ENCODE data around the gene TMC8. TPM values are rescaled to one million over a fixed set of nuclear protein-coding genes. Genes with fewer than 3 reads are reported as not detected.
"Not testable (repeated sequence)": the region's sequence is repeated elsewhere in the genome, so short reads cannot be mapped to it uniquely, and the experiment has no call there.

Gene TMC8, protein sequence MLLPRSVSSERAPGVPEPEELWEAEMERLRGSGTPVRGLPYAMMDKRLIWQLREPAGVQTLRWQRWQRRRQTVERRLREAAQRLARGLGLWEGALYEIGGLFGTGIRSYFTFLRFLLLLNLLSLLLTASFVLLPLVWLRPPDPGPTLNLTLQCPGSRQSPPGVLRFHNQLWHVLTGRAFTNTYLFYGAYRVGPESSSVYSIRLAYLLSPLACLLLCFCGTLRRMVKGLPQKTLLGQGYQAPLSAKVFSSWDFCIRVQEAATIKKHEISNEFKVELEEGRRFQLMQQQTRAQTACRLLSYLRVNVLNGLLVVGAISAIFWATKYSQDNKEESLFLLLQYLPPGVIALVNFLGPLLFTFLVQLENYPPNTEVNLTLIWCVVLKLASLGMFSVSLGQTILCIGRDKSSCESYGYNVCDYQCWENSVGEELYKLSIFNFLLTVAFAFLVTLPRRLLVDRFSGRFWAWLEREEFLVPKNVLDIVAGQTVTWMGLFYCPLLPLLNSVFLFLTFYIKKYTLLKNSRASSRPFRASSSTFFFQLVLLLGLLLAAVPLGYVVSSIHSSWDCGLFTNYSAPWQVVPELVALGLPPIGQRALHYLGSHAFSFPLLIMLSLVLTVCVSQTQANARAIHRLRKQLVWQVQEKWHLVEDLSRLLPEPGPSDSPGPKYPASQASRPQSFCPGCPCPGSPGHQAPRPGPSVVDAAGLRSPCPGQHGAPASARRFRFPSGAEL
- 10 to 100 TPM in 3 of 4 donors, 1 to 10 TPM in 1; 10.0 to 66.8 (median 22.5) TPM for total RNA-seq

DNA sequence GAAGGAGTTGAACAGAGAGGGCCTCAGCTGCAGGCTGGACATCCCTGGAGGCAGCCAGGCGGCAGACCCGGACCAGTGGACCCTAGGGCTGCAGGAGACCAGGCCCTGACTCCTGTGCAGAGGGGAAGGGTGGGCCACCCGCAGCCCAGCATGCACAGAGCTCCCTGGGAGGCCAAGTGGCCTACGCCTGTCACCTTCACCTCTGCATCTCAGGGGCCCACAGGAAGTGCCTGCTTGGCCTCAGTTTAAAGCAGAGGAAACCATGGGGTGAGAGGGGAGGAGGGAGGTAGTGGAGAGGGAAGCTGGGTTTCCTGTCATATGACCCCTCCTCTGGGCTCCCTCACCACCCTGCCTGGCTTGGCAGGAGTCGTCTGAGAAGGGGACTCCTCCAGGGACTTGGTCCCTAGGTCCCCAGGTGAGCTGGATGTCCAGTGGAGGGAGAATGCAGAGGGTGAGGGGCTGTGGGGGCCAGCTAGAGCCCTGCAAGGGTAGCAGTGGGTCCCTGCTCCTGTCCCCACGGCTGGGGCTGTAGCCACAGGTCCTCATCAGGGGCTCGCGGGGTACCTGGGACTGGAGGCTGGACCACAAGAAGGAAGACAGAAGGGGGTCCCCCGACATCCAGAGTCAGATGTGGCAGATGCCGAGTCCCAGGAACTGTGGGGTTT, at the start of gene TMC8:
TMC8 (plus strand) TSS at position 335 of the 665 bp plus-strand sequence. CDS start 818 bp downstream, outside the sequence.
- peaks cover 7 to 62% (median 51%) of the 10 kb centered on the region in 4 donors for H3K4me1 ChIP-seq
- DNase-seq = peak in 2 of 3 donors; percentile 91 to 93
- TF ChIP-seq POLR2A (IDR thresholded peaks at IDR 0.05) = peak in 1 of 2 donors; percentile 26
- TF ChIP-seq, protein P1, sequence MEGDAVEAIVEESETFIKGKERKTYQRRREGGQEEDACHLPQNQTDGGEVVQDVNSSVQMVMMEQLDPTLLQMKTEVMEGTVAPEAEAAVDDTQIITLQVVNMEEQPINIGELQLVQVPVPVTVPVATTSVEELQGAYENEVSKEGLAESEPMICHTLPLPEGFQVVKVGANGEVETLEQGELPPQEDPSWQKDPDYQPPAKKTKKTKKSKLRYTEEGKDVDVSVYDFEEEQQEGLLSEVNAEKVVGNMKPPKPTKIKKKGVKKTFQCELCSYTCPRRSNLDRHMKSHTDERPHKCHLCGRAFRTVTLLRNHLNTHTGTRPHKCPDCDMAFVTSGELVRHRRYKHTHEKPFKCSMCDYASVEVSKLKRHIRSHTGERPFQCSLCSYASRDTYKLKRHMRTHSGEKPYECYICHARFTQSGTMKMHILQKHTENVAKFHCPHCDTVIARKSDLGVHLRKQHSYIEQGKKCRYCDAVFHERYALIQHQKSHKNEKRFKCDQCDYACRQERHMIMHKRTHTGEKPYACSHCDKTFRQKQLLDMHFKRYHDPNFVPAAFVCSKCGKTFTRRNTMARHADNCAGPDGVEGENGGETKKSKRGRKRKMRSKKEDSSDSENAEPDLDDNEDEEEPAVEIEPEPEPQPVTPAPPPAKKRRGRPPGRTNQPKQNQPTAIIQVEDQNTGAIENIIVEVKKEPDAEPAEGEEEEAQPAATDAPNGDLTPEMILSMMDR (IDR thresholded peaks at IDR 0.05) = no peak
- peak within 1 kb of the TSS; percentile 46 to 97 (median 50) for H3K4me3 ChIP-seq
- peaks cover 0 to 7% (median 0%) of the 10 kb centered on the region in 3 donors for H3K36me3 ChIP-seq
- no peaks in the 10 kb centered on the region for H3K9me3 ChIP-seq
- H3K27me3 ChIP-seq = no peaks in the 10 kb centered on the region
- peak within 1 kb of the TSS; percentile 84 to 99 (median 90) for H3K27ac ChIP-seq

DNA sequence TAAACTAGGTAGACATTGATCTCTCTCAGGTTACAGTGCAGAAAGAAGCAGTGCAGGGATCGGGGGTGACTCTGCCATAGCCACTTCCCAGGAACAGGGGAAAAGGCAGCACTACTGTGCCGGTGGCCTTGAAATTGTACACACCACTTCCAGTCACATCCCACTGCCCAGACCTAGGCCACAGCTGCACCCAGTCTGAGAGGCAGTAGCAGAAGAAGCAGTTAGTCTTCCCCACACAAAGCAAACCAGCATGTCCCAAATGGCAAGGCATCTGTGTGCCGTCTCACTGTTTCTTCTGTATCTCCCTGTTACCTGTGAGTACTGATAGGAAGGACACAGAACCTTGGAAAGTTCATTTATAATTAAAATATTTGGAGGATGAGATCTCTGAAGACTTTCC, 49.0 kb upstream of the TMC8 start:
- Histone ChIP-seq H3K27me3 (no peaks in the 10 kb centered on the region), H3K36me3 (peaks cover 0 to 66% (median 0%) of the 10 kb centered on the region in 3 donors), H3K9me3 (no peaks in the 10 kb centered on the region), H3K4me1 (no peaks in the 10 kb centered on the region), H3K4me3 (no peak overlapping the region), H3K27ac (no peak overlapping the region)
- no peak for DNase-seq
- TF ChIP-seq, protein P1 (IDR thresholded peaks at IDR 0.05) = no peak
- no peak for TF ChIP-seq POLR2A (IDR thresholded peaks at IDR 0.05)

DNA sequence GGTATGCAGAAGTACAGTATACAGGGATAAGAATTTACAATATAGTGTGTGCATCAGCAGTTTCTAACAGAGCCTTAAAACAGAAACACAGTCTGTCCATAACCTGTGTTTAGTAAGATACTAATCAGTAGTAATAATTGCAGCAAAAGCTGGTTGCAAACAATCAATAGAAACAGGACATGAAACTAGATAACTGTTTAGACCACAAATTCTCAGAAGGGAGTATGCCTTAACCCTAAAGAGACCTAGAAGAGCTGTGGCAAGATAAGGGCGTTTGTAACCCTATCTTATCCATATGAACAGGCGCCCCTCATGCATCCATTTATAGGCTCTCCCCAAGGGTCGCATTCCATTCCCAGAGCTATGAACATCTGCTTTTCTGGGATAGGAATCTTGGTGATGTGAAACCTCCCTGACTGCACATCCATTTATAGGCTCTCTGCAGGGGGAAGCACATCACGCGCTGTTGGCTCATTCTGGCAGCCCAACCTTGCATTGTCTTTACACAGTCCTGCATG, 48.2 kb upstream of the TMC8 start:
- H3K36me3 ChIP-seq = peaks cover 0 to 66% (median 0%) of the 10 kb centered on the region in 3 donors
- H3K4me3 ChIP-seq, DNase-seq, H3K4me1 ChIP-seq, H3K27me3 ChIP-seq, H3K27ac ChIP-seq, H3K9me3 ChIP-seq: not testable (repeated sequence)

DNA sequence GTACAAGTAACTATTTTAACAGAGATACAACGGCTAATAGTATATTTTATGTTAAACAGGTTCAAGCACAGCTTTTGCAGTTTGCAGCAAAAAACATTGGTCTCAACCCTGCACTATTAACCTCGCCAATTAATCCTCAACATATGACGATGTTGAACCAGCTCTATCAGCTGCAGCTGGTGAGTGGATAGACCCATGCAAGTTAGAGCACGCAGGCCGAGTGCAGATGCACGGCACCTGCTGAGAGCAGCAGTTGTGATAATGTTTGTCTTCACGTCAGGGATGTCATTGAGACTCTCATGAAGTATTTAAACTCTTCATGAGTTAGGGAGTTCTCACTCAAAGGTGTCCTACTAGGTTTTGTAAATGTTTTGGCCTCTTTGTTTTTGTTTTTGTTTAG, 47.6 kb upstream of the TMC8 start:
- Histone ChIP-seq H3K27ac (peak overlapping the region in 1 of 4 donors; percentile 24), H3K9me3 (no peaks in the 10 kb centered on the region), H3K4me1 (no peaks in the 10 kb centered on the region), H3K36me3 (peaks cover 0 to 66% (median 0%) of the 10 kb centered on the region in 3 donors), H3K4me3 (no peak overlapping the region), H3K27me3 (no peaks in the 10 kb centered on the region)
- TF ChIP-seq, protein P1 (IDR thresholded peaks at IDR 0.05) = no peak
- TF ChIP-seq POLR2A (IDR thresholded peaks at IDR 0.05) = no peak
- no peak for DNase-seq

DNA sequence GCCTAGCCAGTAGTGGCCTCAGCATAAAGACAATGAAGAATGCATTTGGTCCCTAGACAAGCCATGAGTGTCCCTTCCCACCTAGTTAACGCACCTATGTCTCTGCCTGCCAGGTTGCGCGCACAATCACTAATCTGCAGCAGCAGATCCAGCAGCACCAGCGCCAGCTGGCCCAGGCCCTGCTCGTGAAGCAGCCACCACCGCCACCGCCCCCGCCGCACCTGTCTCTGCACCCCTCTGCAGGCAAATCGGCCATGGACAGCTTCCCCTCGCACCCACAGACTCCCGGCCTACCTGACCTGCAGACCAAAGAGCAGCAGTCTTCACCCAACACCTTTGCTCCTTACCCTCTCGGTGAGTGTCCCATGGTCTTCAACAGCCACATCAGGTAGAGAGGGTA, 43.8 kb upstream of the TMC8 start:
- Histone ChIP-seq H3K27me3 (no peaks in the 10 kb centered on the region), H3K9me3 (no peaks in the 10 kb centered on the region), H3K4me1 (no peaks in the 10 kb centered on the region), H3K27ac (no peak overlapping the region), H3K36me3 (peaks cover 0 to 58% (median 0%) of the 10 kb centered on the region in 3 donors), H3K4me3 (no peak overlapping the region)
- TF ChIP-seq, protein P1 (IDR thresholded peaks at IDR 0.05) = no peak
- TF ChIP-seq POLR2A (IDR thresholded peaks at IDR 0.05) = no peak
- no peak for DNase-seq

Data from Peyer's patch (tissue), 4 donors.